HG03025 (cell line): ENCODE measurements around the gene HOMER2.
"Not testable (repeated sequence)": the region's sequence is repeated elsewhere in the genome, so short reads cannot be mapped to it uniquely, and the experiment has no call there.

Experiments
- ATAC-seq: cut with Tn5 transposase; IDR thresholded peaks from one replicate; pipeline ENCODE4 v1.9.1; 2021; ENCODE audit warnings: mild to moderate bottlenecking, moderate library complexity; ENCODE audit not compliant: unreplicated experiment, low FRiP score

The HOMER2 gene

DNA sequence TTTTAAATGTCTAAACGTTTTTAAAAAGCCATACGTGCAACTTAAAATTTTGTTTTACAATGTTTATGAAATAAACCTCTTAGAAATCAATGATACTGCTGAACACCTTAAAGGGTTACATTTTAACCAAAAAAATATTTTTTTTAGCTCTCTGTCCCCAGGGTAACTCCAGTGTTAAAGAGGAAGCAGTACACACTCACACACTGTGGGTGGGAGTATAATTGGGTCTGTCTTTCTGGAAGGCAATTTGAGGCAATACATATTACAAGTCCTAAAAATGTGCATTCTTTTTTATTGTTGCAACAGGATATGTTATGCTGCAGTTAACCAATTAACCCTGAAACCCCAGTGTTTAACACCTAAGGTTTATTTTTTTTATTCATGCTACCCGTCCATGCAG, 109.0 kb downstream of the HOMER2 start:
- ATAC-seq: no peak

DNA sequence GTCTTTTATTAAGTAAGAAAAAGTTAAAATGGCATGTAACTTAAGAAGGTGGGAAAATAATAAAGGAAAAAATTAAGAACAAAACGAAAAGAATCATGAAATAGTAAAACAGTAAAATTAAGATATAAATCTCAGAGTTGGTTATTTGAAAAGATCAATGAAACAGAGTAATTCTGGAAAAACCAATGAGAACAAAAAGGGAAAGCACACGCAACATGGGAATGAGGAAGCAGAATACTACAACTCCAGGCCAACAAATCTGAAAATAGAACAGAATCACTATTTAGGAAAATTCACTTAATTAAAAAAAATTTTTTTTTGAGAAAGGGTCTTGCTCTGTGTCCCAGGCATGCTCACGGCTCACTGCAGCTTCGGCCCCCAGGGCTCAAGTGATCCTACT, 112.4 kb downstream of the HOMER2 start:
- no peak for ATAC-seq

GRCh38 chr15:82839136-82839535, 113.4 kb downstream of the HOMER2 start:
- ATAC-seq: no peak

- ATAC-seq: no peak
Observed at GRCh38 chr15:82838096-82838735, 114.3 kb downstream of the HOMER2 start.

DNA sequence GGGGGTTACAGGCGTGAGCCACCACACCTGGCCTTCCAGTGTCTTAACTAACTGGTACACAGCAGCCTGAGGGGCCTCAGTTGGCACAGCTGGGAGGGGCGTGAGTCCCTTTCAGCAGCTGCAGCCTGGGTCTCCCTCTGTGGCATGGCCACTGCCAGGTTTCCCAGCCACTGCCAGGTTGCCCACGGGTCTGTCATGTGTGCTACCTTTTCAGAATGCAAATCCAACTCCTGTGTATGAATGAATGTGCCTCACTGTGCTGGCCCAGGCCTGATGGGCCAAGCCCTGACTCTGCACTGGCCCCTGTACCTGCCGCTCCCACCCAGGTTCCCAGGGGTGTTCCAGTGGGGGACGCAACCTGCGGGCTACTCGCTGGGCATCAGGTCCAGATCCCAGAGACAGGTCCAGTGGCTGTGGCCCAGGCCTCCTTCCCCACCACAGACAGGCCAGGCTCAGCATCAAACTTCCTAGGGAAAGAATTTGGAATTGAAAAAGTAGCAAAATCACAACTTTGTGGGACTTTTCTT, 117.1 kb downstream of the HOMER2 start:
- no peak for ATAC-seq

- ATAC-seq: no peak
Observed at GRCh38 chr15:82833362-82833682, 119.2 kb downstream of the HOMER2 start.

- peak; percentile 55 for ATAC-seq
Observed at GRCh38 chr15:82832601-82833361, 119.7 kb downstream of the HOMER2 start.

DNA sequence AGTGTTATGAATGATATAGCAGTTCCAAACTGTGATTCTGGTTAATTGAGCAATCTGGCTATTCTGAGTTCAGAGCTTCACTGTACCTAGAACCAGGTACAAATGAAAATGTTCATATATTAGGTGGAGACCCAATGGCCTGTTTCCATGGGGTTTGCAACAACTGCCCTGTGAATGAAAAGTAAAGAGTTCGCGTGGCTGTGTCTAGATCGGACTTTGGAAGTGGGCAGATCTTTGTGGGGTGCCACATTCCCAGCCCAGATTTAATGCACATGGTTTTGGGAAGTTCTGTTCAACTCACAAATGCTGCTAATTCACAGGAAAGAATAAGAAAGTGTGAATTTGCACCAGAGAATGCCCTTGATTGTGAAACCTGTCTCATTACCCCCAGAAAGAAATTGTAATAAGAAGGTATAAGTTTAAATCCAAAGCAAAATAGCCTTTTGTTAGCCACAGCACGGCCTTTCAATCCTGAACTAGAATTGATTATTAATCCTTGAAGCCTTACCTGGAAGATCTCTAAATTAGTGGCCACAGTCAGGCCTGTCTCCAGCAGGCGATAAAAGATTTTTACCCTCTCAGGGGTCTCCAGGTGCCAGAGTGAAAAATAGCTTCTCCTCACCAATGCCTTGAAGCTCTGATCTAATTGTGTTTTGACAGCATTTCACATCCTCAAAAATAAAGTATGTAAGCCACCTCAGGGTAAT, 120.5 kb downstream of the HOMER2 start:
- no peak for ATAC-seq

DNA sequence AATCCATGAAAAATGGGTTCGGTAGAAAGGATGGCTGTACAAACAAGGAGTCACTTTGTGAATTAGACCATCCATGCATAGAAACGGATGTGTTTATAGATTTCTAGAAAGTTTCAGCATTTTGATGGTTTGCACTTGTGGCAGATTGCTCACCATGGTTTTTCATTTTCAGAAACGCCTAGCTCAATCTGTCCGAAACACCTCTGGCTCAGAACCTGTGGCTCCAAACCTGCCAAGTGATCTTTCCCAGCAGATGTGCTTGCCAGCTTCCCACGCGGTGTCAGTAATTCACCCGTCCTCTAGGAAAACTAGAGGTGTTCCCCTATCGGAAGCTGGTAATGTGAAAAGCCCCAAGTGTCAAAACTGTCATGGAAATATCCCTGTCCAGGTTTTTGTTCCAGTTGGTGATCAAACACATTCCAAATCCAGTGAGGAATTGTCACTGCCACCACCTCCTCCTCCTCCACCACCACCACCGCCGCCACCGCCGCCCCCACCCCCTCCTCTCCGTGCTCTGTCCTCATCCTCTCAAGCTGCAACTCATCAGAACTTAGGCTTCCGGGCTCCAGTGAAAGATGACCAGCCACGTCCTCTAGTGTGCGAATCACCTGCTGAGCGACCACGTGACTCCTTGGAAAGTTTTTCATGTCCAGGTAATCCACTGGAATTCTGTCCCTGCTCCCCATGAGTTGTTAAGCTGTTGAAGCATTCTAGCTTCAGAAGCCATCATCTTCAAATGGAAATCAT, 121.9 kb downstream of the HOMER2 start:
- no peak for ATAC-seq

DNA sequence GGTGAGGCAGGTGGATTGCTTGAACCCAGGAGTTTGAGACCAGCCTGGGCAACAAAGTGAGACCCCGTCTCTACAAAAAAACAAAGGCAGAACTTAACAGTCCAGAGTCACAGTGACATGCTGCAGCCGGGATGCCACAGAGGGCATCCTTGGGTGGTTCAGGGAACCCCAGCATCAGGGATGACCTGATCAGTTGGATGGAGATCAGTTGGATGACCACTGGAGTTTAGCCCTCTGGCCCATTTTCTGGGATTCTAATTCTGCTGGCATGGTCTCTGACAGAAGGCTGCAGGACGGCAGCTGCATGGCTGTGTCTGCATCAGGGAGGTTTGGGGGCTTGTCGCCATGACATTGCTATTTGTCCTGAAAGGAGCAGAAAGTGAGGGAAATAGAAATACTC, 123.3 kb downstream of the HOMER2 start:
- no peak for ATAC-seq

DNA sequence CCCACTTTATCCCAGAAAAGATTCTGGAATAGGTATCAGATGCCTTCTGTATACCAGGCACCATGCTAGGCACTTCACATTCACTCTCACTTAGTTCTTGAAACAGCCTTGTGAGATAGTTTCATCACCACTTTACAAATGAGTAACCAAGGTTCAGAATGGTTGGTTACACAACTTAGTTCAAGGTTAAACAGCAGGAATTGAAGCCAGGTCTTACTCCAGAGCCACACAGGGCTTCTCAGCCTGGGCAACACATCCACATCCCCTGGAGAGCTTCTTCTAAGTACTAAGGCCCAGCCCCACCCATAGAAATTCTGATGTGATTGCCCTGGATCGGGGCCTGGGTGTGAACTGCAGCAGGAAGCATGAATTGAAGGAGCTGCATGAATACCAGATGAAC, 124.4 kb downstream of the HOMER2 start:
- no peak for ATAC-seq

GRCh38 chr15:82823049-82823448, 129.5 kb downstream of the HOMER2 start:
- ATAC-seq: no peak

GRCh38 chr15:82821851-82822250, 130.7 kb downstream of the HOMER2 start:
- not testable (repeated sequence) for ATAC-seq

DNA sequence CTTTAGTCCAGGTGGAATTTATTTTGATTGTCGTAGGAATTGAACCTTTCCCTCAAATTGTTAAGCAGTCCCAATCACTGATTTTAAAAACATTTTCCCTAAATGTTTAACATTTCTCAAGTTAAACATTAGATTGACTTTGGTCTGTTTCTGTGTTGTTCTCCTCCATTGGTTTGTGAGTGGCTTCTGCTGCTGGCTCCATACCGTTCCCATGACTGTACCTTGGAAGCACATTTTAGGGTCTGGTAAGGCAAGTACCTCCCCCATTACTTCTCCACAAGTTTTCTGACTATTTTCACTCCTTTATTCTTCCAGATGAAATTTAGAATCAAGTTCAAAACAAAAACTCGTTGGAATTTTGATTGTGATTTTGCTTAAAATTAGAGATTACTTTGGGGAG, 131.1 kb downstream of the HOMER2 start:
- ATAC-seq: not testable (repeated sequence)

DNA sequence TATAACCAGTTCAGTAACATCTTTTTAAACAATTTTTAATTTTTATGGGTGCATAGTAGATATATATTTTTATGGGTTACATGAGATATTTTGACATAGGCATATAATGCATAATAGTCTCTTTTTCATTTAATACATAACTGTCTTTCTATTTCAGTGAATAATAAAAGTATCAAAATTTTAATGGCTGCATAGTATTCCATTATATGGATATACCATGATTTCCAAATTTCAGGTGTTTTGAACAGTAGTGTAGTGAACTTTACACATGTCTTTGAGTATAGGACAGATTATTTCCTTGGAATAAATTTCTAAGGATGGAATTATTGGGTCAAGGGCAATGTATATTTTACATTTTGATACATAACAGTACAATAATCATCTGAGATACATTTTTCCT, 132.4 kb downstream of the HOMER2 start:
- no peak for ATAC-seq

DNA sequence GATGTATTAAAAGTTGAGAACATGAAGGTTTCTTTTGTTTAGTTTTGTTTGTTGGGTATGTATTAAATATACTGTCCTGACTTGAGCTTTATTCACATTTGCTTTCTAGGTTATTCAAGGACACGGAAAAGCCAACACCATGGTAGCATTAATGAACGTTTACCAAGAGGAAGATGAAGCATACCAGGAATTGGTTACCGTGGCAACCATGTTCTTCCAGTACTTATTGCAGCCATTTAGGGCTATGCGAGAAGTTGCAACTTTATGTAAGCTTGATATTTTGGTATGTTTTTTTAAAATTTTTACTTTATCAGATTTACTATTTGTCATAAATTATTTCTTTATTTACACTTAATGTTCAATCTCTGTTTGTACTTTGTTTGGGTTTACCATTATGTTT, 139.5 kb downstream of the HOMER2 start:
- ATAC-seq: no peak

DNA sequence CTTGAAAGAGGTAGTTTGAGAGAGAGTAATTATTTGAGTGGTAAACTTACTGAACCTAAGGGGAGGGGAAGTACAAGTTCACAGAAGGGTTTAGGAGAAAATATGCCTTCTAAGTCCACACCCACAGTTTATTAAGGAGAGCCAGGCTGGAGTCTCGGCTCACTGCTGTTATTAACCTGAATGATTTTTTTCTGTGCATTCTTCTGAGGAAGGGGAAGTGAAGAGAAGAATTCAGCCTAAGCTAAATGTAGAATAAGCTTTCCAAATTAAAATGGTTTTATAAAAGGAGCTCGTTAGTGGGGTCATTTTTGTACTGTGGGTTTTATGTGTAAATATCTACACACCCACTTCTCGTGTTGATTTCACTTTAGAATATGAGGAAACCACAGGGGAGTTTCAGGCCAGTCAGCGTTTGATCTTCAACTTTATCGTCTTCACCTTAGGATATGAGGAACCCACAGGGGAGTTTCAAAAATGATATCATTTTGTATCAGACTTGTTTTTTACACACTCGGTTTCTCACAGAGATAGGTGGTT, 141.6 kb downstream of the HOMER2 start:
- ATAC-seq: no peak

- peak; percentile 27 for ATAC-seq
Observed at GRCh38 chr15:82810061-82810889, 142.2 kb downstream of the HOMER2 start.

- peak; percentile 88 for ATAC-seq
Observed at GRCh38 chr15:82809308-82810060, 143.0 kb downstream of the HOMER2 start, which contains the start of gene WHAMM. TSS of gene WHAMM (plus strand) at chr15:82809628. CDS start at chr15:82809727, 99 bp downstream.
